Activated naive CD8-positive, alpha-beta T cell treated with anti-CD3 and anti-CD28 coated beads, Interleukin-2, amount 50 U/mL, for 16 hours (primary cell): ENCODE measurements around the gene CASR.

Experiments used
- DNase-seq: peaks from one replicate; pipeline ENCODE4 v3.0.0-alpha.2; 2020; ENCODE audit warnings: low read depth, low spot score

CASR gene

GRCh38 chr3:122305818-122306621, 122.6 kb downstream of the CASR start:
- no peak for DNase-seq

GRCh38 chr3:122306622-122306953, 123.1 kb downstream of the CASR start:
- no peak for DNase-seq

GRCh38 chr3:122307094-122307687, 123.7 kb downstream of the CASR start:
- no peak for DNase-seq

GRCh38 chr3:122307976-122308375, 124.5 kb downstream of the CASR start:
- DNase-seq: no peak

- DNase-seq: no peak
Observed at GRCh38 chr3:122310361-122310760, 126.9 kb downstream of the CASR start.

GRCh38 chr3:122312826-122313225, 129.4 kb downstream of the CASR start:
- DNase-seq: no peak

GRCh38 chr3:122313281-122313680, 129.8 kb downstream of the CASR start:
- no peak for DNase-seq

- no peak for DNase-seq
Observed at GRCh38 chr3:122314228-122314876, 130.9 kb downstream of the CASR start.

GRCh38 chr3:122315619-122316018, 132.2 kb downstream of the CASR start:
- DNase-seq: no peak

GRCh38 chr3:122316368-122316767, 132.9 kb downstream of the CASR start:
- no peak for DNase-seq

- DNase-seq: no peak
Observed at GRCh38 chr3:122318620-122319019, 135.2 kb downstream of the CASR start.

- DNase-seq: no peak
Observed at GRCh38 chr3:122322095-122323075, 138.9 kb downstream of the CASR start.

- no peak for DNase-seq
Observed at GRCh38 chr3:122324871-122325323, 141.4 kb downstream of the CASR start, which contains the start of gene CSTA. Gene CSTA (plus strand): TSS chr3:122325248. CDS start chr3:122325293, 45 bp downstream.

GRCh38 chr3:122325769-122326168, 142.3 kb downstream of the CASR start:
- DNase-seq: no peak

GRCh38 chr3:122331886-122332285, 148.4 kb downstream of the CASR start:
- no peak for DNase-seq

GRCh38 chr3:122332551-122332950, 149.1 kb downstream of the CASR start:
- DNase-seq: no peak
